GM23338 (cell line): ENCODE measurements around the gene OTUD5. TPM values are rescaled to one million over a fixed set of nuclear protein-coding genes. Genes with fewer than 3 reads are reported as not detected.
A peak's percentile ranks its signal among the peaks of the same experiment; 100 is the strongest.

ENCODE experiments used
- ATAC-seq: fragments of 200-7000 bp; cut with Tn5 transposase; 3 replicates; pipeline ENCODE4 v1.9.1; 2020
- DNase-seq: peaks from one replicate; pipeline ENCODE4 v3.0.0-alpha.2; 2015; ENCODE audit warnings: low spot score
- H2AFZ ChIP-seq: fragments of 200-600 bp; sonication (generic); 2 replicates; pipeline ENCODE4 v1.8.0; 2016; ENCODE audit warnings: antibody characterized with exemption, mild to moderate bottlenecking, moderate library complexity
- H3F3A ChIP-seq: fragments of 200-600 bp; sonication (generic); replicated peaks from 2 replicates; pipeline ENCODE4 v1.8.0; 2017; ENCODE audit warnings: antibody characterized with exemption, mixed run types, low read depth
- H3K27ac ChIP-seq: fragments of 200-600 bp; sonication (generic); 2 replicates; pipeline ENCODE4 v1.6.1; 2016; ENCODE audit warnings: low read depth
- H3K27me3 ChIP-seq: fragments of 200-600 bp; sonication (generic); 2 replicates; pipeline ENCODE4 v1.8.0; 2016; ENCODE audit warnings: mild to moderate bottlenecking, mixed run types, moderate library complexity; ENCODE audit not compliant: insufficient read depth
- H3K36me3 ChIP-seq: fragments of 200-600 bp; sonication (generic); 2 replicates; pipeline ENCODE4 v1.8.0; 2016; ENCODE audit warnings: mild to moderate bottlenecking; ENCODE audit not compliant: insufficient read depth
- H3K4me1 ChIP-seq: fragments of 200-600 bp; sonication (generic); 2 replicates; pipeline ENCODE4 v1.8.0; 2016; ENCODE audit warnings: mild to moderate bottlenecking, moderate library complexity; ENCODE audit not compliant: insufficient read depth
- H3K4me2 ChIP-seq: fragments of 200-600 bp; sonication (generic); 2 replicates; pipeline ENCODE4 v1.7.1; 2017; ENCODE audit warnings: mixed run types
- H3K4me3 ChIP-seq: fragments of 200-600 bp; sonication (generic); 2 replicates; pipeline ENCODE4 v1.6.1; 2016; ENCODE audit warnings: mixed run types
- H3K79me2 ChIP-seq: fragments of 200-600 bp; sonication (generic); replicated peaks from 2 replicates; pipeline ENCODE4 v1.8.0; 2017; ENCODE audit warnings: mild to moderate bottlenecking; ENCODE audit not compliant: insufficient read depth
- H3K9me2 ChIP-seq: fragments of 200-600 bp; sonication (generic); 2 replicates; pipeline ENCODE4 v1.8.0; 2017; ENCODE audit not compliant: insufficient read depth
- H4K20me1 ChIP-seq: fragments of 200-600 bp; sonication (generic); replicated peaks from 2 replicates; pipeline ENCODE4 v1.8.0; 2017; ENCODE audit warnings: mild to moderate bottlenecking; ENCODE audit not compliant: insufficient read depth
- H3K27ac Mint-ChIP-seq: 2 replicates; pipeline ENCODE4 v1.8.0; 2020; ENCODE audit warnings: inconsistent platforms, mild to moderate bottlenecking, moderate library complexity, mixed read lengths
- H3K27me3 Mint-ChIP-seq: 3 replicates; pipeline ENCODE4 v1.8.0; 2022; ENCODE audit warnings: low read depth, mild to moderate bottlenecking, moderate library complexity, mixed read lengths, inconsistent platforms; ENCODE audit not compliant: insufficient read depth, poor library complexity
- H3K36me3 Mint-ChIP-seq: 3 replicates; pipeline ENCODE4 v1.8.0; 2021; ENCODE audit warnings: low read depth, mild to moderate bottlenecking, inconsistent platforms, moderate library complexity, mixed read lengths
- H3K4me1 Mint-ChIP-seq: 3 replicates; pipeline ENCODE4 v1.8.0; 2020; ENCODE audit warnings: mild to moderate bottlenecking, inconsistent platforms, mixed read lengths
- H3K4me3 Mint-ChIP-seq: 3 replicates; pipeline ENCODE4 v1.8.0; 2021; ENCODE audit warnings: moderate library complexity, mild to moderate bottlenecking, inconsistent platforms, mixed read lengths
- H3K9me3 Mint-ChIP-seq: 3 replicates; pipeline ENCODE4 v1.8.0; 2020; ENCODE audit warnings: moderate library complexity, mild to moderate bottlenecking, inconsistent platforms, mixed read lengths
- CREB1 ChIP-seq: fragments of 250-450 bp; sonication (Bioruptor Pico); IDR thresholded peaks from 2 replicates; pipeline ENCODE4 v1.5.0; 2020; ENCODE audit warnings: low read depth, mild to moderate bottlenecking, moderate library complexity
- ETS1 ChIP-seq: IDR thresholded peaks from 2 replicates; pipeline ENCODE4 v1.6.1; 2016; ENCODE audit warnings: antibody characterized with exemption
- EZH2 ChIP-seq: fragments of 200-600 bp; sonication (generic); IDR thresholded peaks from one replicate; pipeline ENCODE4 v1.8.0; 2017; ENCODE audit warnings: antibody characterized with exemption, mild to moderate bottlenecking, low read depth; ENCODE audit not compliant: unreplicated experiment
- EZH2phosphoT487 ChIP-seq: fragments of 200-600 bp; sonication (generic); IDR thresholded peaks from one replicate; pipeline ENCODE4 v1.8.1; 2018; ENCODE audit warnings: antibody characterized with exemption; ENCODE audit not compliant: unreplicated experiment
- JUNB ChIP-seq: IDR thresholded peaks from one replicate; pipeline ENCODE4 v1.6.1; 2016; ENCODE audit warnings: antibody characterized with exemption; ENCODE audit not compliant: unreplicated experiment
- NANOG ChIP-seq: IDR thresholded peaks from 2 replicates; pipeline ENCODE4 v1.6.1; 2016; ENCODE audit warnings: antibody characterized with exemption, borderline replicate concordance
- POLR2AphosphoS5 ChIP-seq: IDR thresholded peaks from 2 replicates; pipeline ENCODE4 v1.6.1; 2016; ENCODE audit warnings: antibody characterized with exemption, low read depth
- STAT1 ChIP-seq: IDR thresholded peaks from one replicate; pipeline ENCODE4 v1.6.1; 2016; ENCODE audit warnings: antibody characterized with exemption; ENCODE audit not compliant: unreplicated experiment
- ZNF114 ChIP-seq: fragments of 250-450 bp; sonication (Bioruptor Pico); IDR thresholded peaks from 2 replicates; pipeline ENCODE4 v1.5.0; 2020; ENCODE audit warnings: mild to moderate bottlenecking, moderate library complexity
- ZNF331 ChIP-seq: fragments of 250-450 bp; sonication (Bioruptor Pico); IDR thresholded peaks from 2 replicates; pipeline ENCODE4 v1.5.0; 2020; ENCODE audit warnings: low read depth, mild to moderate bottlenecking, moderate library complexity
- ZNF462 ChIP-seq: fragments of 250-450 bp; sonication (Bioruptor Pico); IDR thresholded peaks from 2 replicates; pipeline ENCODE4 v1.5.0; 2020; ENCODE audit warnings: mild to moderate bottlenecking, moderate library complexity
- polyA plus RNA-seq: library from polyadenylated mRNA; unstranded; fragments of >200 nt; fragmentation: Nextera tagmentation; extraction: Ambion mirVana; gene quantifications from 2 replicates; pipeline ENCODE4 v1.2.1, GENCODE V29; 2016
- total RNA-seq: library from RNA; depleted of rRNA; stranded (reverse); fragments of >200 nt; shearing (Covaris generic); gene quantifications from 2 replicates; pipeline ENCODE4 v1.2.3, GENCODE V29; 2014

The OTUD5 gene
- total and polyA plus RNA-seq, 2 experiments from 2014 or later = 23.5 to 56.5 TPM

GRCh38 chrX:48971249-48972219, 14.1 kb upstream of the OTUD5 start, which contains the start of gene KCND1:
KCND1 (minus strand) TSS chrX:48971844; CDS start chrX:48970271, 1,573 bp downstream.
- H3K27me3 ChIP-seq = no peaks in the 10 kb centered on the region
- peak; percentile 83 for ATAC-seq
- H3K4me1 Mint-ChIP-seq = peaks cover 19% of the 10 kb centered on the region
- H3K27me3 Mint-ChIP-seq = peaks cover 2% of the 10 kb centered on the region
- H3K27ac ChIP-seq = peak within 1 kb of the TSS; percentile 83; the same call in 1 of the 2 replicates
- no peaks in the 10 kb centered on the region for H3K4me1 ChIP-seq
- H2AFZ ChIP-seq = no peak within 1 kb of the TSS
- peak within 1 kb of the TSS; percentile 82 for H3K27ac Mint-ChIP-seq
- H3F3A ChIP-seq = no peaks in the 10 kb centered on the region
- H3K9me2 ChIP-seq = no peaks in the 10 kb centered on the region
- no peaks in the 10 kb centered on the region for H4K20me1 ChIP-seq
- peak; percentile 69 for DNase-seq
- H3K79me2 ChIP-seq = no peaks in the 10 kb centered on the region
- no peaks in the 10 kb centered on the region for H3K36me3 ChIP-seq
- no peaks in the 10 kb centered on the region; the same call in 2 of the 3 replicates for H3K9me3 Mint-ChIP-seq
- H3K4me3 ChIP-seq = peak within 1 kb of the TSS; percentile 62
- H3K36me3 Mint-ChIP-seq = peaks cover 22% of the 10 kb centered on the region
- TF ChIP-seq NANOG (no peak), ZNF114 (no peak), ETS1 (no peak), ZNF331 (CRISPR knock-in tag) (no peak), STAT1 (no peak)
- H3K4me3 Mint-ChIP-seq = peak within 1 kb of the TSS; percentile 78
- H3K4me2 ChIP-seq = peak within 1 kb of the TSS; percentile 84

- H3K79me2 ChIP-seq = no peaks in the 10 kb centered on the region
- no peaks in the 10 kb centered on the region for H3K4me1 ChIP-seq
- no peaks in the 10 kb centered on the region for H3F3A ChIP-seq
- ATAC-seq (no peak), DNase-seq (no peak)
- H3K27me3 ChIP-seq = no peaks in the 10 kb centered on the region
- no peaks in the 10 kb centered on the region for H3K36me3 ChIP-seq
- Mint-ChIP-seq H3K4me3 (no peak overlapping the region), H3K36me3 (peaks cover 4% of the 10 kb centered on the region), H3K4me1 (peaks cover 19% of the 10 kb centered on the region), H3K27me3 (peaks cover 2% of the 10 kb centered on the region), H3K27ac (no peak overlapping the region), H3K9me3 (no peaks in the 10 kb centered on the region)
- H3K9me2 ChIP-seq = no peaks in the 10 kb centered on the region
- H4K20me1 ChIP-seq = no peaks in the 10 kb centered on the region
- H2AFZ ChIP-seq = no peak overlapping the region
- H3K4me3 ChIP-seq = no peak overlapping the region
- H3K4me2 ChIP-seq = no peak overlapping the region
- H3K27ac ChIP-seq = no peak overlapping the region
- TF ChIP-seq ZNF114 (no peak), CREB1 (no peak), NANOG (no peak), ZNF462 (CRISPR knock-in tag) (no peak), POLR2AphosphoS5 (no peak), EZH2 (no peak), ETS1 (no peak), ZNF331 (CRISPR knock-in tag) (no peak), EZH2phosphoT487 (no peak), JUNB (no peak)
Observed at GRCh38 chrX:48969471-48969870, 12.1 kb upstream of the OTUD5 start.
